ENCODE measurements around the gene HMGN2. TPM values are rescaled to one million over a fixed set of nuclear protein-coding genes. Genes with fewer than 3 reads are reported as not detected.

The HMGN2 gene
- total and polyA plus RNA-seq, 2 donors (not counting 1 experiment from before 2014, with no cell fraction given): 326 to 457 TPM

- POLR2A ChIA-PET: interaction anchor here (1.0 to 2.4 kb wide), 4 partner anchors 39 to 1293 kb away, joined by 3 to 18 read pairs (median 8); partner anchors contain the start of gene HMGN2
Measured at GRCh38 chr1:26432793-26433192, 39.4 kb upstream of the HMGN2 start.

More at GRCh38 chr1:26432793-26433192, 39.4 kb upstream of the HMGN2 start:
- peak overlapping the region; percentile 95 for H3K4me3 Mint-ChIP-seq
- Histone ChIP-seq H4K20me1 (ENCODE audit: control insufficient read depth, insufficient read depth, low read length, poor library complexity, severe bottlenecking) (no peaks in the 10 kb centered on the region), H3K4me3 (ENCODE audit: control extremely low read depth in 1 of 5, extremely low read depth in 1 of 5, insufficient read depth in 1 of 5, low read depth in 2 of 5, low read length in 4 of 5) (peak overlapping the region; percentile 62 to 97 (median 77)), H3K36me3 (replicated peaks in 1 of 2; ENCODE audit: control extremely low read depth in 1 of 2, control insufficient read depth in 1 of 2, extremely low read depth in 1 of 2, insufficient read depth in 2 of 2, low read length in 1 of 2) (peaks cover 1 to 15% of the 10 kb centered on the region in 2 experiments), H3K9ac (ENCODE audit: low read length) (peak overlapping the region; percentile 67), H3K4me1 (ENCODE audit: control insufficient read depth in 2 of 2, insufficient read depth in 2 of 2, low read length in 2 of 2) (peaks cover 15 to 21% of the 10 kb centered on the region in 2 donors), H3K27ac (ENCODE audit: low read length in 2 of 2) (peak overlapping the region; percentile 61 to 86), H3K27me3 (replicated peaks in 1 of 4; ENCODE audit: control extremely low read depth in 1 of 4, control insufficient read depth in 3 of 4, insufficient read depth in 4 of 4, low read length in 3 of 4) (no peaks in the 10 kb centered on the region), H3K4me2 (replicated peaks; ENCODE audit: low read depth, low read length, poor library complexity, severe bottlenecking) (peak overlapping the region; percentile 82), H2AFZ (ENCODE audit: insufficient read depth, low read depth, low read length, poor library complexity, severe bottlenecking) (peak overlapping the region; percentile 91), H3K79me2 (ENCODE audit: control insufficient read depth, insufficient read depth, low read length) (peaks cover 38% of the 10 kb centered on the region), H3K9me3 (ENCODE audit: control extremely low read depth in 1 of 3, control insufficient read depth in 2 of 3, insufficient read depth in 1 of 3, low read length in 2 of 3) (no peaks in the 10 kb centered on the region)
- DNase-seq: no peak
- H3K27me3 Mint-ChIP-seq: no peaks in the 10 kb centered on the region
- CTCF ChIA-PET: interaction anchor here (1.3 to 3.4 kb wide), 7 partner anchors 16 to 263 kb away, joined by 5 to 23 read pairs (median 7); partner anchors contain the start of genes CEP85, HMGN2 and ZNF593
- H3K27ac Mint-ChIP-seq: peak overlapping the region; percentile 8
- H3K4me1 Mint-ChIP-seq: peaks cover 20% of the 10 kb centered on the region
- no peak for ATAC-seq (ENCODE audit: low read depth)
- WGBS (ENCODE audit: insufficient coverage): 33% methylated on average over 1 of the region's 3 CpGs
- no peak for TF ChIP-seq CTCF (IDR thresholded peaks at IDR 0.05)
- TF ChIP-seq EZH2 (IDR thresholded peaks at IDR 0.05; ENCODE audit: borderline replicate concordance, insufficient read depth, low read depth, low read length, poor library complexity, severe bottlenecking): no peak
- no peaks in the 10 kb centered on the region for H3K9me3 Mint-ChIP-seq (ENCODE audit: insufficient read depth)
- intact Hi-C loops (cut with micrococcal nuclease): loop anchor here (1.0 to 10.0 kb wide), 8 partner anchors 24 to 434 kb away; partner anchors contain the start of genes CD52, CEP85, HMGN2 and PAFAH2

Data from B cell (primary cell).